Immature natural killer cell (primary cell): ENCODE data around the gene GLRB. TPM values are rescaled to one million over a fixed set of nuclear protein-coding genes. Genes with fewer than 3 reads are reported as not detected.

Experiments used
- DNase-seq, 3 donors: peaks; one replicate each; pipeline ENCODE4 v3.0.0; 2022; ENCODE audit warnings: mixed read lengths in 1 of 3
- H3K27ac Mint-ChIP-seq, 6 donors: one replicate each; pipeline ENCODE4 v1.8.0; 2020; ENCODE audit warnings: mixed read lengths in 6 of 6, mild to moderate bottlenecking in 5 of 6, inconsistent platforms in 4 of 6, moderate library complexity in 3 of 6
- H3K27me3 Mint-ChIP-seq, 3 donors: one replicate each; pipeline ENCODE4 v1.8.0; 2020 to 2021; ENCODE audit warnings: low read depth in 3 of 3, mild to moderate bottlenecking in 3 of 3, mixed read lengths in 3 of 3, moderate library complexity in 3 of 3, inconsistent platforms in 1 of 3
- H3K36me3 Mint-ChIP-seq, 3 donors: one replicate each; pipeline ENCODE4 v1.8.0; 2020; ENCODE audit warnings: mixed read lengths in 3 of 3, inconsistent platforms in 2 of 3, mild to moderate bottlenecking in 2 of 3
- H3K4me1 Mint-ChIP-seq, 2 donors: one replicate each; pipeline ENCODE4 v1.8.0; 2020; ENCODE audit warnings: inconsistent platforms in 2 of 2, mild to moderate bottlenecking in 2 of 2, mixed read lengths in 2 of 2, moderate library complexity in 1 of 2
- H3K4me3 Mint-ChIP-seq, 5 donors: one replicate each; pipeline ENCODE4 v1.8.0; 2020; ENCODE audit warnings: mild to moderate bottlenecking in 5 of 5, mixed read lengths in 5 of 5, inconsistent platforms in 3 of 5, moderate library complexity in 3 of 5
- H3K9me3 Mint-ChIP-seq, 6 donors: one replicate each; pipeline ENCODE4 v1.8.0; 2020; ENCODE audit warnings: mild to moderate bottlenecking in 6 of 6, mixed read lengths in 6 of 6, inconsistent platforms in 4 of 6, moderate library complexity in 3 of 6
- polyA plus RNA-seq, 3 donors: library from polyadenylated mRNA; unstranded; fragments of 300-500 nt; fragmentation: Illumina TruSeq; gene quantifications; one replicate each; pipeline ENCODE4 v1.2.3, GENCODE V29; 2021

GLRB gene
- polyA plus RNA-seq, 3 donors from 2014 or later: not detected

GRCh38 chr4:157080605-157081004 is 4.7 kb downstream of the GLRB start:
- Mint-ChIP-seq H3K4me1 (no peaks in the 10 kb centered on the region), H3K27ac (no peak overlapping the region), H3K4me3 (no peak overlapping the region), H3K36me3 (no peaks in the 10 kb centered on the region), H3K27me3 (peaks cover 0 to 1% (median 0%) of the 10 kb centered on the region in 3 donors), H3K9me3 (peaks cover 0 to 7% (median 4%) of the 10 kb centered on the region in 6 donors)
- DNase-seq: no peak

DNA sequence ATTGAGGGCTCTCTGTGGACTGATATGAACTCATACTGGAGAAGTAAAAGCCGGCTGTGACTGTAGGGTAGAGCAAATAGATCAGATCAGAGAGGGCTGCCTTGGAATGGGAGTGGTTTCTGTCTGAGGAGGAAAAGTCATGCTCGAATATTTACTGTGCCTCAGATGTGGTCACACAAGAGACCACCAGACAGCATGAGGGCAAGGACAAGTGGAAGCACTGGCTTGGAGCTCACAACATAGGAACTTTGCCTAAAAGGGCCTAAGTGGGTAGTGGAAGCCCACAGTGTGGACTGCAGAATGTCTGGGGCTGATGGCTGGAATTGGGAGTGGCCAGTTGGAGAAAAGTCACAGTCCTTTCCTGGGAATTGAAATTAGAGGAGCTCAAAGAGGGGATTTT is 19.8 kb downstream of the GLRB start:
- H3K9me3 Mint-ChIP-seq: peaks cover 5 to 24% (median 19%) of the 10 kb centered on the region in 6 donors
- peaks cover 0 to 5% (median 0%) of the 10 kb centered on the region in 3 donors for H3K27me3 Mint-ChIP-seq
- no peaks in the 10 kb centered on the region for H3K4me1 Mint-ChIP-seq
- no peak overlapping the region for H3K4me3 Mint-ChIP-seq
- H3K36me3 Mint-ChIP-seq: no peaks in the 10 kb centered on the region
- no peak overlapping the region for H3K27ac Mint-ChIP-seq
- no peak for DNase-seq

GRCh38 chr4:157096439-157096838 is 20.5 kb downstream of the GLRB start:
- peaks cover 0 to 5% (median 0%) of the 10 kb centered on the region in 3 donors for H3K27me3 Mint-ChIP-seq
- peaks cover 7 to 27% (median 20%) of the 10 kb centered on the region in 6 donors for H3K9me3 Mint-ChIP-seq

DNA sequence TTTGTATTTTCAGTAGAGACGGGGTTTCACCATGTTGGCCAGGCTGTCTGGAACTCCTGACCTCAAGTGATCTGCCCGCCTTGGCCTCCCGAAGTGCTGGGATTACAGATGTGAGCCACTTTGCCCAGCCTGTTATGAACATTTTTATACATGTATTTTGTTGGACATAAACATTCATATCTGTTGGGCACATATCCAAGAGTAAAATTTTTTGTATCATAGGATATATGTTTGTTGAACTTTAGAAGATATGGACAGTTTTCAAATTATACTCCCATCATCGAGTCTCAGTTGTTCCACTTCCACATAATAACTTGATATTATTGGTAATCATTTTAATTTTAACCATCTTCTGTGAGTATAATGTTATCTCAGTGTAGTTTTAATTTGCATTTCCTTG is 23.6 kb downstream of the GLRB start:
- Mint-ChIP-seq H3K27ac (no peak overlapping the region), H3K4me3 (no peak overlapping the region), H3K27me3 (peaks cover 0 to 5% (median 0%) of the 10 kb centered on the region in 3 donors), H3K4me1 (no peaks in the 10 kb centered on the region), H3K36me3 (no peaks in the 10 kb centered on the region), H3K9me3 (peaks cover 11 to 24% (median 18%) of the 10 kb centered on the region in 6 donors)
- no peak for DNase-seq

More at GRCh38 chr4:157096439-157096838, 20.5 kb downstream of the GLRB start:
- Mint-ChIP-seq H3K4me1 (no peaks in the 10 kb centered on the region), H3K36me3 (no peaks in the 10 kb centered on the region), H3K27ac (no peak overlapping the region), H3K4me3 (no peak overlapping the region)
- no peak for DNase-seq

DNA sequence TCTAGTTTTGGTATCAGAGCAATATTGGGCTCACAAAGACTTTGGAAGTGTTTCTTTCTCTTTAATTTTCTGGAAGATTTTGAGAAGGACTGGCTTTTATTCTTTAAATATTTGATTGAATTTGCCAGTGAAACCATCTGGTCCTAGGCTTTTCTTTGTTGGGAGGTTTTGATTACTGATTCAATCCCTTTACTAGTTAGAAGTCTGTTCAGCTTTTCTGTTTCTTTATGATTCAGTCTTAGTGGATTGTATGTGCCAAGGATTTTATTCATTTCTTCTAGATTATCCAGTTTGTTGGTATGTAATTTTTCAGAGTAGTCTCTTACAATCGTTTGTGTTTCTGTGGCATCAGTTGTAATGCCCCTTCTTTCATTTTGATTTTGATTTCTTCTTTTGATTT is 28.6 kb downstream of the GLRB start:
- Mint-ChIP-seq H3K4me1 (no peaks in the 10 kb centered on the region), H3K27me3 (no peaks in the 10 kb centered on the region), H3K36me3 (no peaks in the 10 kb centered on the region), H3K9me3 (peaks cover 4 to 32% (median 14%) of the 10 kb centered on the region in 6 donors), H3K27ac (no peak overlapping the region), H3K4me3 (no peak overlapping the region)
- no peak for DNase-seq

- no peaks in the 10 kb centered on the region for H3K27me3 Mint-ChIP-seq
- H3K9me3 Mint-ChIP-seq: peaks cover 5 to 30% (median 15%) of the 10 kb centered on the region in 6 donors
- no peaks in the 10 kb centered on the region for H3K4me1 Mint-ChIP-seq
- no peak for DNase-seq
- no peak overlapping the region for H3K4me3 Mint-ChIP-seq
- H3K36me3 Mint-ChIP-seq: no peaks in the 10 kb centered on the region
- H3K27ac Mint-ChIP-seq: no peak overlapping the region
Measured at GRCh38 chr4:157114671-157115070, 38.7 kb downstream of the GLRB start.

- Mint-ChIP-seq H3K4me3 (no peak overlapping the region), H3K27ac (no peak overlapping the region), H3K4me1 (no peaks in the 10 kb centered on the region), H3K36me3 (no peaks in the 10 kb centered on the region), H3K27me3 (no peaks in the 10 kb centered on the region), H3K9me3 (peaks cover 5 to 24% (median 13%) of the 10 kb centered on the region in 6 donors)
- DNase-seq: no peak
Measured at GRCh38 chr4:157115613-157116335, 39.8 kb downstream of the GLRB start.

DNA sequence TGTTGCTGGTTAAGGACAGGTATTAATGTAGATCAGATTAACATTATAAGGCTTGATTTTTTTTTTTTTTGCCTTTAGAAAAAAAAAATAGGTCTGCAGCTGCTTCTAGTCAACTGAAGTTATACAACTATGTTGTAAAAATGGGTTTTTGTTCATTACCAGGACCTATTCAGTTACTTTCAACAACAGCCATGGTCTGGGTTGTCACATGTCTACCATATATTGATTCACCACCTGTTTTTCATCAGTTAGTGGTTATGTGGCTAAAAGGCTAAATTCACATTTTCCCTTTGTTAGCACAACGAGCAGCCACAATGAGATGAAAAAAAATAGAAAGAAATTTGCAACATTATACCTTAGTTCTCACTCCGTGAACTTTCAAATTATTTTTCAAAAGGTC is 45.5 kb downstream of the GLRB start:
- Mint-ChIP-seq H3K27ac (no peak overlapping the region), H3K9me3 (peaks cover 0 to 8% (median 3%) of the 10 kb centered on the region in 6 donors)
- DNase-seq: no peak

GRCh38 chr4:157127571-157127970 is 51.6 kb downstream of the GLRB start:
- H3K27ac Mint-ChIP-seq: no peak overlapping the region
- H3K27me3 Mint-ChIP-seq: no peaks in the 10 kb centered on the region
- peaks cover 3 to 18% (median 10%) of the 10 kb centered on the region in 6 donors for H3K9me3 Mint-ChIP-seq
- no peak for DNase-seq
- H3K36me3 Mint-ChIP-seq: no peaks in the 10 kb centered on the region
- no peak overlapping the region for H3K4me3 Mint-ChIP-seq
- no peaks in the 10 kb centered on the region for H3K4me1 Mint-ChIP-seq

More for the DNA sequence above, 45.5 kb downstream of the GLRB start:
- Mint-ChIP-seq H3K36me3 (no peaks in the 10 kb centered on the region), H3K4me3 (no peak overlapping the region), H3K27me3 (no peaks in the 10 kb centered on the region), H3K4me1 (no peaks in the 10 kb centered on the region)

GRCh38 chr4:157128395-157128794 is 52.4 kb downstream of the GLRB start:
- peaks cover 3 to 17% (median 10%) of the 10 kb centered on the region in 6 donors for H3K9me3 Mint-ChIP-seq
- no peaks in the 10 kb centered on the region for H3K27me3 Mint-ChIP-seq
- no peak overlapping the region for H3K27ac Mint-ChIP-seq
- H3K4me3 Mint-ChIP-seq: no peak overlapping the region
- no peaks in the 10 kb centered on the region for H3K4me1 Mint-ChIP-seq
- no peak for DNase-seq
- H3K36me3 Mint-ChIP-seq: no peaks in the 10 kb centered on the region

- DNase-seq: no peak
- Mint-ChIP-seq H3K36me3 (peaks cover 0 to 4% (median 0%) of the 10 kb centered on the region in 3 donors), H3K4me1 (no peaks in the 10 kb centered on the region), H3K4me3 (no peak overlapping the region), H3K27ac (no peak overlapping the region), H3K27me3 (peaks cover 0 to 2% (median 0%) of the 10 kb centered on the region in 3 donors), H3K9me3 (peaks cover 4 to 40% (median 9%) of the 10 kb centered on the region in 6 donors)
Measured at GRCh38 chr4:157141976-157142375, 66.0 kb downstream of the GLRB start.

DNA sequence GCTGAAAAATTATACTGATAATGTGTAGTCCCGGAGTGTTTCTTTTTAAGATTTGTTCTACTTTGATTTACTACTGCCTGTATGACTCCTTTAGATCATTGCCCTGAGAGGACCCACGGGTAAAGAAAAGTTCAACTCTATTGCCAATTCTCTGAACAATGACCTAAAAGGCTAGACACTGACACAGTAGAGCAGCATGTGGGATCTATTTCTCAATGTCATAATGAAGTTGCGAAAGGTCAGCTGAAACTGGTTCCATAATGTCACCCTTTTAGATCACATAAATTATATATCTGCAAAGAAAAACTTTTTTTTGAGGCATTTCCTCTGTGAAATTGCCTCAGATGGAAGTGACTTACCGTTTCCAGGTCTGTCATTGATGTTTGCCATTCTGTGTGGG is 67.4 kb downstream of the GLRB start:
- no peaks in the 10 kb centered on the region for H3K4me1 Mint-ChIP-seq
- peaks cover 5 to 42% (median 11%) of the 10 kb centered on the region in 6 donors for H3K9me3 Mint-ChIP-seq
- H3K27ac Mint-ChIP-seq: no peak overlapping the region
- no peak overlapping the region for H3K4me3 Mint-ChIP-seq
- no peak for DNase-seq
- H3K27me3 Mint-ChIP-seq: peaks cover 0 to 2% (median 0%) of the 10 kb centered on the region in 3 donors
- H3K36me3 Mint-ChIP-seq: peaks cover 0 to 4% (median 0%) of the 10 kb centered on the region in 3 donors

- peaks cover 11 to 53% (median 23%) of the 10 kb centered on the region in 6 donors for H3K9me3 Mint-ChIP-seq
- no peak overlapping the region for H3K27ac Mint-ChIP-seq
- H3K4me3 Mint-ChIP-seq: no peak overlapping the region
- no peaks in the 10 kb centered on the region for H3K36me3 Mint-ChIP-seq
- DNase-seq: no peak
- H3K27me3 Mint-ChIP-seq: no peaks in the 10 kb centered on the region
- no peaks in the 10 kb centered on the region for H3K4me1 Mint-ChIP-seq
Measured at GRCh38 chr4:157151711-157152110, 75.8 kb downstream of the GLRB start.

DNA sequence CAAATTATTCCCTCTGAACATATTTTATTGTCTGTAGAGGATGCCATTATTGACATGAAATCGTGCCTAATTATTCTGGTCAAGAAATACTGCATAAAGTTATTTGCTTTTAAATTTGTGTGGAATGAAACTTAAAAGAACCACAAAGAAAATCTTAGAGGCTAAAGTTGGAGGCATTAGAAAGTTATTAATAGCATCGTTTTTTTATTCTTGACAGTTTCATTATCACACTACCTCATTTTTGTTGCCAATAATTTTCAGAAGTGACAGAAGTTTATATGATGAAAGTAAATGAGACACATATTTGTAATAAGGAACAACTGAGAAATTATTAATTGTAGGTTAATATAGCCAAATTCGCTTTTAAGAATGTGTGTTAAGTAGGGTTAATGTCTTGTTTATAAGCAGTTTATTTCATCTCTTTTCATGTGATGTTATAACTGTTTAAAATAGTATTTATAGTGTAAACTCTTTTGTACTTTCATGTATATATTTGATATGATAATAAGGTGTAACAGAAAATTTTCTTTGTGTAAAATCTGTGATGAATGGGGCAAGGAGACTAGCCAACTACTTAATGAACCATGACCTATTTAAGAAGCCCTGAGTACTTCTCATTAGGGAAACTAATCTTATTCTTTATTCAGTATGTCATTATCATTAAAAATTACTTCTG is 90.1 kb downstream of the GLRB start:
- no peak overlapping the region for H3K27ac Mint-ChIP-seq
- no peaks in the 10 kb centered on the region for H3K4me1 Mint-ChIP-seq
- no peaks in the 10 kb centered on the region for H3K36me3 Mint-ChIP-seq
- H3K27me3 Mint-ChIP-seq: peaks cover 0 to 2% (median 0%) of the 10 kb centered on the region in 3 donors
- H3K9me3 Mint-ChIP-seq: peaks cover 4 to 28% (median 17%) of the 10 kb centered on the region in 6 donors
- no peak overlapping the region for H3K4me3 Mint-ChIP-seq
- DNase-seq: no peak
